Right forelimb (tissue), 1 donor: ENCODE measurements around the gene PSMB10.
A peak's percentile ranks its signal among the peaks of the same experiment; 100 is the strongest.
"Not testable (repeated sequence)": the region's sequence is repeated elsewhere in the genome, so short reads cannot be mapped to it uniquely, and the experiment has no call there.

ENCODE experiments used
- DNase-seq: peaks from one replicate; pipeline ENCODE4 v3.0.0-alpha.2; 2018

The PSMB10 gene

DNA sequence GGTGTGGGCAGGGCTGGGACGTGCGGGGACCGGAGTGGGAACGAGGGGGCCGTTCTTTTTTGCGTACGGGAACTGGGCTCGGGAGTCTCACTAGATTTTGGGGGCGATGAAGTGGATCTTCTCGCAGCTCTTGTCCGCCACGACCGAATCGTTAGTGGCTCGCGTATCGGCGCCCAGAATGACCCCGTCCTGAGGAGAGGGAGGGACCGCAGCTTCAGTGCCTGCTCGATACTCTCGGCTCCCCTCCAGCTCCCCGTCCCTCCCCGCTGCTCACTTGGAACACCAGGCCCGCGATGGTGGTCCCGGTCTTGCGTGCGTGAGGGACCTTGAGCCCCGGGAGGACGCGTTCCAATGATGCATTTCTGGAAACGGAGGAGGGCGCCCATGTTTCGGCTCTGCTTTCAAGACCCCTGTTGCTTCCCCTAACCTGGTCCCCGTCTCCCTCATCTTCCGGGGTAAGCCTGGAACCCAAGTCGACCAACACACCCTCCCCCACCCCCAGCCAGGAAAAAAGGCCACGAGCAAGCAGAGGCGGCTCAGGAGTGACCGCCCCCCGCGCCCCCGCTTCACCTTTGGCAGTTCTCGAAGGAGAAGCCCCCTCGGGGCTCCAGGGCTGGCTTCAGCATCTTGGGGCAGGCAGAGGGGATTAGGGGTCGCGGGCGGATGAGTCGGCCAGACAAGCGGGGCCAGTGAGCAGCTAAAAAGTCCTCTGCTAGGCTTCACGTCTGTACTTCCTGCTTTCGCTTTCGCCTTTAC, at the start of gene PSMB10:
PSMB10 (minus strand) TSS at position 727 of the 756 bp plus-strand sequence; CDS start at position 626, 101 bp downstream.
- DNase-seq = peak; percentile 75

DNA sequence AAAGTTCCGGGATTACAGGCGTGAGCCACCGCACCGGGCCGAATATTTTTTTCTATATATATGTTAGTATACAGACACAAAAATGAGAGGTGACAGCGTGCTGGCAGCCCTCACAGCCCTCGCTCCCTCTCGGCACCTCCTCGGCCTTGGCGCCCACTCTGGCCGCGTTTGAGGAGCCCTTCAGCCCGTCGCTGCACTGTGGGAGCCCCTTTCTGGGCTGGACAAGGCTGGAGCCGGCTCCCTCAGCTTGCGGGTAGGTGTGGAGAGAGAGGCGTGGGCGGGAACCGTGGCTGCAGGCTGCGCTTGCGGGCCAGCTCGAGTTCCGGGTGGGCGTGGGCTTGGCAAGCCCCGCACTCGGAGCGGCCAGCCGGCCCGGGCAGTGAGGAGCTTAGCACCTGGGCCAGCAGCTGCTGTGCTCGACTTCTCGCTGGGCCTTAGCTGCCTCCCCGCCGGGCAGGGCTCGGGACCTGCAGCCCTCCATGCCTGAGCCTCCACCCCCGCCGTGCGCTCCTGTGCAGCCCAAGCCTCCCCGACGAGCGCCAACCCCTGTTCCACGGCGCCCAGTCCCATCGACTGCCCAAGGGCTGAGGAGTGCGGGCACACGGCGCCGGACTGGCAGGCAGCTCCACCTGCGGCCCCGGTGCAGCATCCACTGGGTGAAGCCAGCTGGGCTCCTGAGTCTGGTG, 45.5 kb upstream of the PSMB10 start:
- DNase-seq = no peak

DNA sequence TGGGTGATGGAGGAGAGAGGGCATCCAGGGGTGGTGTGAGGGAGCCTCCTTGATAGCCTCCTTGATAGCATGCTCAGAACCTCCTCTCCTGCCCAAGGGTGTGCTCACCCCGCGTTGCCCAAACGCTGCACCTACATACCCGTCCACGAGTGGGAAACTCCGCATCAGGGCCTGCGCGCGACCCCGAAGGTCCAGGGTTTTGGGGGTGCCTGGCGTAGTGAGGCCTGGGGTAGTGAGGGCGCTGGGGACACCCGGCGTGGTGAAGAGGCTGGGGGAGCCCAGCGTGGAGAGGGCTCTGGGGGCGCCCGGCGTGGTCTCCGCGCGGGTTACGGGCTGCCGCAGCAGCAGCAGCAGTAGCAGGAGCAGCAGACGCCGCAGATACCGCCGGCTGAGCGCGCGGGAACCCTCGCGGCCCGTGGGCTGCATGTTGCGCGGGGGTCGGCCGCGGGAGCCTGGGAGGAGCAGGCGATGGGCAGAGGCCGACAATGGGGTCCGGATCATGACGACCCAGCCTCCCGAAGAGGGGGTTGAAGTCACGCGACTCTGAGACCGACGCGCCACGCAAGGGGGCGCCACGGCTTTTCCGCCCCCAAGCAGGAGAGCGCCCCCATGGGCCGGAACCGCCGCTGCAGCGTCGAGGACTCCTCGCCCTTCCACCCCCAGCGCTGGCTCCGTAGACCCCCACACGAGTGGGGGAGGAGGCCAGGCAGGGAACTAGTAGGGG, 43.5 kb upstream of the PSMB10 start, which contains the start of gene DPEP3:
DPEP3 (minus strand) TSS at position 545 of the 724 bp plus-strand sequence; CDS start at position 426, 119 bp downstream.
- no peak for DNase-seq

DNA sequence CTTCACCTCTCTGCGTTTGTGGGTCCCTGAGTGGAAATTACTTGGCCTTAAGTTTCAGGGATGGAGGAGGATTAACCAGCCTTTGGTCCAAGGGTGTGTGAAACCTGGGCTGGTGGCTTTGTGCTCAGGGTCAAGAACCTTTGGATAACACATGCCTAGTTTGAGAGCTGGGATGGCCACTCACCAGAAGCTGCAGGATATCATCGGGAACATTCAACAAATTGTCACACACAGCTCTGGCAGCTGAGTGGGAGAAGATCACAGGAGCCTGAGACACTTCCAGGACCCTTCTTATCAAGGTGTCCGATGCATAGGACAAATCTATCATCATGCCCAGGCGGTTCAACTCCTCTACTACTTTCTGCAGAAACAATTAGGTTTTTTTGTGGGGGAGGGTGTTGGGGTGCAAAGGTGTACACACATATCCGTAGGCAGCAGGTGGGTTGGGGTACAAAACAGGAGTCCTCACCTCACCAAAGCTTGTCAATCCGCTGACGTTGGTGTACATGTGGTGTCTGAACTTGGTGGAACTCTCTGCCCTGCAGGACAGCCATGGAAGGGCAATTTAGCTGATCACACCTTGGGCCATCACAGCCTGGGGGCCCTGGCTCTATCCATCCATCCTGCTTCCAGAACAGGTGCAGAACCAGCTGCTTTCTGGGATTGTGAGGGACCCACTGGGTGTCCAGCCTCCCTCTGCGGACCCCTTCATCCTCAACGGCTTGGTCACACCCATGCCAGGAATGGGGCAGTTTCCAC, 41.0 kb upstream of the PSMB10 start:
- DNase-seq = no peak

DNA sequence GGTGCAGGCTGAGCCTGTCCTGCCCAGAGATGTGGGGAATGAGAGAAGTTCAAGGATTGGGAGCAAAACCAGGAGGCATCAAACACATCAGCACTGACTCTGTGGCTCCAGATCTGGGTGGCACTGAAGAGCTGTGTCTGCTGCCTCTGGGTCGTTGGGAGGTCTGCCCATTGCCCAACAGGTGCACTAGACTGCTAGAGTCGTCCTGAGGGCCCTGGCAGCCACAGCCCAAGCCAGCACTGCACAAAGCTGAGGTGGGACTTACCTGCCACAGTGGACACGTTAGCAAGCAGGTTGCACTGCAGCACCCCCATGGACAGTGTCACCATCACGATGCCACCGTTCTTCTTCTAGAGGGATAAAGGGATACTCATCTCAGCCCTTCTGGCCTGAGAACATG, 40.4 kb upstream of the PSMB10 start:
- no peak for DNase-seq

DNA sequence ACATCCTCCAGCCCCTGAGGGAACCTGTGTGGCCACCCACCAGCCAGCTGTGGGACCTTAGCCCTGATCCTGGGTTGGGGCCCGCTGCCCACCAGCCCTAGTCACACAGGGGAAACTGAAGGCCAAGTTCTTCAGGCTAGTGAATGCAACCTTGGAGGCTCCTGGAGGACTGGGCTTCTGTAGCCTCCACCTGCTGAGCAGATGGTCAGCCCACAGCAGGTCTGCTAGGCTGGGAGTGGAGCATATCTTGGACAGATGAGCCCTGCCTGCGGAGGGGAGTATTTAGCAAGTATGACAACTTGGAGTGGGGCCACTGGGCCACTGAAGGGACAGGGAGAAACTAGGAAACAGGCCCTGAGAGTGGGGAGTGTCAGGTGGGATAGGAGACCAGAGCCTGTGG, 39.6 kb upstream of the PSMB10 start:
- no peak for DNase-seq

DNA sequence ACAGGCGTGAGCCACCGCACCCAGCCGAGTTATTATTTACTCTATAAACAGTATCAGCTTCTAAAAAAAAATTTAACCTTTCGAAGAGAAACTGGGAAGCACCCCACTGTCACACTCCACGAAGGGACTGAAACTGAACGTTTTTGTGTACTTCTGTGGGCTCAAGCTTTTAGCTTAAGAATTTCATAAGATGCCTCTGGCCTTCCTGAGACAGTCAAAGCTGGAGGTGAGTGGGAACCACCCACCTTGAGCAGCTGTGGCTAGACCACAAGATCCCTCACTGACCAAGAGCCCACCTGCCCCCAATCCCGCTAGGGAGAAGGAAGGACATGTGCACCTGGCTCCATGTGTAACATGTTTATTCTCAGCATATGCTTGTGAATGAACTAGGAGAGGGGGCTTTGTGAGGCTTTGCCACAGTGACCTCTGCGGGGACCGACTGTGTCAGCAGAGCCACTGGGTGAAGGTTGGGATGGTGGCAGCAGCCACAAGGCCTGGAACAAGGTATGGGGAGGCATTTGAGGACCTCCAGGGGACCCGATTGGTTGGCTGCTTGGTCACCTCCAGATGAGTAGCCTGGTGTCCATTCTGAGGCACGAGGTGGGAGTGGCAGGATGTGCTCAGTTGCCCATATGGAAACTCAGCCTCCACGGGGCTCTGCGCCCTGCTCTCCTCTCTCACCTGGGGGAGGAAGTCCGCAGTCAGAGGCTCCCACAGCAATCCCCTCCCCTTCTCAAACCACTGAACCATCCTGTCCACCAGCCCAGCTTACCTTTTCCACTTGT, 38.9 kb upstream of the PSMB10 start:
- DNase-seq = no peak

DNA sequence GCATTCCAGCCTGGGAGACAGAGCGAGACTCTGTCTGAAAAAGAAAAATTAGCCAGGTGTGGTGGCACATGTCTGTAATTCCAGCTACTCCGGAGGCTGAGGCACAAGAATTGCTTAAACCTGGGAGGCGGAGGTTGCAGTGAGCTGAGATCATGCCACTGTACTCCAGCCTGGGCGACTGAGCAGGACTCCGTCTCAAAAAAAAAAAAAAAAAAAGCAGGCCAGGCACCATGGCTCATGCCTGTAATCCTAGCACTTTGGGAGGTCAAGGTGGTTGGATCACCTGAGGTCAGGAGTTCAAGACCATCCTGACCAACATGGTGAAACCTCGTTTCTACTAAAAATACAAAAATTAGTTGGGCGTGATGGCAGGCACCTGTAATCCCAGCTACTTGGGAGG, 35.6 kb upstream of the PSMB10 start:
- not testable (repeated sequence) for DNase-seq

DNA sequence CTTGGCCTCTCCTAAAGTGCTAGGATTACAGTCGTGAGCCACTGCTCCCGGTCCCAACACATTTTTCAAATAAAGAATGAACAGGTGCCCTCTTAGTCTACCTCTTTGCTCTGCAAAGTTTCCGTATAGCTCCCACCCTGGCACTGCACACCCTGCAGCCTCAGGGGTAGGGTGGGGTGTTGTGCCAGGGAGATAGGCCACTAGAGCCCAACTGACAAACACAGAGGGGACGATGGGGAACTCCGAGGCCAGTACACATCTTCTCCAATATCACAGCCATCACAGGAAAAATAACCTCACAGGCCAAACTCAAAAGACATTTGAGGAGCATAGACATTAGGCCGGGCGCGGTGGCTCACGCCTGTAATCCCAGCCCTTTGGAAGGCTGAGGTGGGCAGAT, 34.5 kb upstream of the PSMB10 start:
- no peak for DNase-seq

DNA sequence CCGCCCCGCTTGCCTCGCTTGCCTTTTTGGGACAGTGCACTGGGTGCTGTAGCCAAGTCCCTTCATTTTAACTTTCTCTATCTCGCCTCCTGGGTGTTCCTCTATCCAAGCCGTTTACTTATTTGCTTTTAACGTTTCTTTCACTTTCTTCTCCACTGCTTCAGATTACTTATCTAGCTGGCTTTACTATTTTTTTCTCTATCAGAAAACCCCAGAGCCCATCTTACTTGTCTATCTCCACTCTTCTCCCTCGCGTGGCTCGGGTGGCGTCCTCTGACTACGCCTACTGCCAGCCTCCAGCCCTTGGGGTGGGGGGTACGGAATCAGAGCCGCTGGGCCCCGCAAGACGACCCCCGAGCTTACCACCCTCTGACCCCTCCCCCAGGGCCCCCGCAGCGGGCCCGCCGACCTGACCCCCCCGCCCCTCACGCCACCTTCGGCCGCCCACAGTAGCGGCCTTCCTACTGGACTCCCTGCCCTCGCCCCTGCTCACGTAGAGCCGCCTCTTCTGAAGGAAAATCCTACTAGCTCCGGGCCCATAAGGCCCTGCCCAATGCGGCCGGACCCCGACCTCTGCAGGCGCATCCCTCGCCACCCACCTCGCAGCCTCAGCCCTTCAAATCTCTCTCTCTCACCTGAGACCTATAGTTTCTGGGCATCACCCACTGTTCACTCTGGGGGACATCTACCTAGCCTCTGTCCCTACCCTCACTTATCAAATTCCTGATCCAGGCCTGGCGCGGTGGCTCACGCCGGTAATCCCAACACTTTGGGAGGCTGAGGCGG, 32.8 kb upstream of the PSMB10 start:
- no peak for DNase-seq

DNA sequence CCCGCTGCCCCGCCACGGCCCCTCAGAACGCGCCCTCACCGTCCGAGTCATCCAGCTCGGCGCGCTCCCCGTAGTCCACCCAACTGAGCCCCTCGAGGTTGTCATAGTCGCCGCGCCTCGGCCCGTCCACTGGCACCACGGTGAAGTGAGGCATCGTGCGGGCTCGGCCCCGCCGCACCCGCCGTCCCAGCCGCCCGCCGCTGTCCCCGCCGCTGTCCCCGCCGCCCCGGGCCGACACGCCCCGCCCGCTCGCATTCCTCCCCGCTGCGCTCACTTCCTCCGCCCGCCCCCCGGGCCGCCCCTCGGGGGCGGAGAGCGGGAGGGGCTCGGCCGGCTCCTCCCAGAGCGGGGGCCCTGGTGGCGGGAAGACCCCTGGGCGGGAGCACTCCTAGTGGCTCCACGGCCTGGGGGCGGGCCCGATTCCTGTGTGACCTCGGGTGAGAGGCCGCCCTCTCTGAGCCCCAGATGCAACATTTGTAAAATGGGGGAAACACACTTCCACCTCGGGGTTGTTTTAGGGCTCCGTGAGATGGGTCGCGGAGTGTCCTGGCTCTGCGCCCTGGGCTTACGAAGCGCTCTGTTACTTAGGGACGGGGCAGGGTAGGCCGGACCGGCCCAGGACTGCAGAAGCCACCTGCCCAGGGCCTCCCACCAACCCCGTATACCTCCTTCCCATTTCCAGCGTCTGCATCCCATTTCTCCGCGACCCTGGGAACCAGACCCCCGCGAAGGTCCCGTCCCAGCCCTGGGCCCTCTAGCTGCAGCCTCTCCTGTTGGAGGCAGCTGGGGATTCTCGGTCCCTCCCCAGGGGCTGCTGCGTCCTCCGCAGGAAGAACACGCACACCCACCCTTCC, 32.0 kb upstream of the PSMB10 start, which contains the start of gene SLC12A4:
SLC12A4 (minus strand) TSS at position 238 of the 854 bp plus-strand sequence; CDS start at position 154, 84 bp downstream.
- peak; percentile 95 for DNase-seq

DNA sequence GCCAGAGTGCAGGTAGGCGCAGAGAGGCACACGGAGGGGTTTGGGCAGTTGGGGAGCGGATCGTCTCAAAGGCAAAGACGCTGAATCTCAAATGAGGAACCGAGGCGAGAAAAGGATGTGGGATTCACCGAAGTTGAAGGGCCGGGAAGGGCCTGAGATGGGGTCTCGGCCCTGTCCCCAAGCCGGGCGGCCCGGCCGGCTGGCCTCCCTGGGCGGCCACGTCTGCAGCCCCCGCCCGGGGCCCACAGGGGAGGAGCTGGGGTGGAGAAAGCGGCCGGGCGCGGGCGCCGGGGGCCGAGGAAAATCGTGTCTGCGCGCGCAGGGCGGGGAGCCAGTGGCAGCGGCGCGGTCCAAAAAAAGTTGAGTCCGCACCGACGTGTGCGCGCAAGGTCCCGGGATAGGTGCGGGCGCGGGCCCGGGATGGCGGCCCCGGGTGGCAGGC, 31.3 kb upstream of the PSMB10 start:
- DNase-seq = peak; percentile 81

DNA sequence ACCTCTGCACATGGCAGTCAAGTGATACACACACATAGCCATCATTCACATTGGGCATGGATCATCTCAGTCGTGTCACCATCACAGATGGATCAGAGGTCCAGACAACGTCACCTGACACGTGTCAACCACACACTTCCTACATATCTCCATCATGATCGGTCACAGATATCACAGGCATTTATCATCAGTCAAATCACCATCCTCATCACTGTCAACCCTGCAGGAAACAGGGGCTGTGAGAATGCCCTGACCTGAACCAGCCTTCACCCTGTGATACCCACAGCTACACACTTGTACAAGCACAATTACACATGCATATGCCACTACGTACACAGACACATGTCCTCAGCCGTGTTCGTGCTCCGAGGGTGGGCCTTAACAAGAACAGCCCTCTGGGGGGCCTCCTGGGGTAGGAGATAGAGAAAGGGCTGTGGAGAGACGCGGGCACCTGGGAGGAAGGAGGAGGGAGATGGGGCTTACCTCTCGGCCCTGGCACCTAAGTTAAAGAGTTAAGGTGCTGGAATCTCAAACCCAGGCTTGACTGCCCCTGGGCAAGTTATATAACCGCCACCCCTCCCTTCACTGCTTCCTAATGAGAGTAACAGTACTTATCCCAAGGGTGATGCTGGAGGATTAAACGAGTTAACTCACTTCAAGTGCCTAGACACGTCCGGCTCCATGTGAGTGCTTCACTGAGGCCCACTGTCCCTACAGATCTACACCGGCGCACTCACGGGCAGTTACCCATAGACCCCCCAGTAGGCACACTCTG, 30.7 kb upstream of the PSMB10 start:
- no peak for DNase-seq

DNA sequence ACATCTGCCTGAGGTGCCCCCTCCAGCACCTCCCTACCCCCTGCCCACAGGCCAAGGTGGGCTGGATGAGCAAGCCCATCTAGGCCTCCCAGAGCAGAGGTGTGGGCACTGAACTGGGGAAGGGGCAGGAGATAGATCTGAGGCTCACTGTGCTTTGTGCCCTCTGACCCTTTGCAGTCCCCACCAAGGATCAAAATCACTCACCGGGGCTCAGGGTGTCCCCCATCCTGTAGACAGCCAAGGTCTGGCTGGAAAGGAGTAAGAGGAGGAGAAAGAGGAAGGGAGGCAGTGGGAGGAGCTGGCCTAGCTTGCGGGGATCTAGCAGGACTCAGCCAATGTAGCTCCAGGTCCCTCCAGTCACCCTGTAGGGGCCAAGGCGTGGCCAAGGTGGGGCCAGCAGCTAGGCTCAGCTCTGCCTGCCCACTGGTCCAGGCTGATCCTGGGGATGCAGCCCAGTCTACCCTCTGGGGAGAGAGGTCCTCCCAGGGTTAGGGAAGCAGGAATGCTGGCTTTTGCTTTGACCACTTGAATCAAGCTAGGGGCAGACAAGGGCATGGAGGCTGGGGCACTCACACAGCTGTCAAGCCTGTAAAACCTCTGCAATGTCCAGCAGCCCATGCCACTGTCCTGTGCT, 30.0 kb upstream of the PSMB10 start:
- DNase-seq = no peak

DNA sequence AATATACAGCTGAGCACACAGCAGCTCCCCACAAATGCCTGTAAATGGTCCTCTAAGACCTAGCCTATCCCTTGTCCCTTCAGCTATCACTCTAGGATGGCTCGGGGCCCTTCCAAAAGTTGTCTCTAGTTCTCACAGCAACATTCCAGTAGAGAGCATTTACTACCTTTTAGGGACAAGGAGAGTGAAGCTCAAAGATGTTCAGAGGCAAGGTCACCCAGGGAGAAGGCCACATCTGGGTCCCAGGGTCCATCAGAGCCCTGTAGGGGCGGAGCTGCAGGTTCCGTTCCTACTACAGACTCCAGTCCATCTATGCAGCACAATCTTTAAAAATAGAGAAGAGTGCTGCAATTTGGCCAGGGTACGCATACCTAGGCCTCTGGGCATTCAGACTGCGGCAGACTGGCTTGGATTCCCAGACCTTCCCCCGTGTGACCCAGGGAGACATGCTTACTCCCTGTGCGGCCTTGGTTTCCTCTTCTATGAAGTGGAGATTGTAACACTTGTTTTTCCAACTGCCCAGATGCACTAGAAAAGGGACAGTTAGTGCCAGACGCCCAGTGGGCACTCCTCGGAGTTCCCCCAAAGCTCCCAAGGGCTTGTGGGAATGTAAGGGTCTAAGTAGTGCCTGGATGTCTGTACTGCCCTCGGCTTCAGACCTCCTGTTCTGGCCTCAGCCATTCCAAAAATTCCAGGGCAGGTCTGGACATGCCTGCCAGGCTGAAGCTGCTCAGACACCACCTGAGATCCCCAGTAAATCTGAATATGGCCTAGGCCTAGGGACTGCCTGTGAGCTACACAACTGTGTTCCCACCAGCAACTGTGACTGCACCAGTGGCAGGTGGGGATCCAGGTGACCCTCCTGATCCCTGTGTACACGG, 29.3 kb upstream of the PSMB10 start:
- no peak for DNase-seq

DNA sequence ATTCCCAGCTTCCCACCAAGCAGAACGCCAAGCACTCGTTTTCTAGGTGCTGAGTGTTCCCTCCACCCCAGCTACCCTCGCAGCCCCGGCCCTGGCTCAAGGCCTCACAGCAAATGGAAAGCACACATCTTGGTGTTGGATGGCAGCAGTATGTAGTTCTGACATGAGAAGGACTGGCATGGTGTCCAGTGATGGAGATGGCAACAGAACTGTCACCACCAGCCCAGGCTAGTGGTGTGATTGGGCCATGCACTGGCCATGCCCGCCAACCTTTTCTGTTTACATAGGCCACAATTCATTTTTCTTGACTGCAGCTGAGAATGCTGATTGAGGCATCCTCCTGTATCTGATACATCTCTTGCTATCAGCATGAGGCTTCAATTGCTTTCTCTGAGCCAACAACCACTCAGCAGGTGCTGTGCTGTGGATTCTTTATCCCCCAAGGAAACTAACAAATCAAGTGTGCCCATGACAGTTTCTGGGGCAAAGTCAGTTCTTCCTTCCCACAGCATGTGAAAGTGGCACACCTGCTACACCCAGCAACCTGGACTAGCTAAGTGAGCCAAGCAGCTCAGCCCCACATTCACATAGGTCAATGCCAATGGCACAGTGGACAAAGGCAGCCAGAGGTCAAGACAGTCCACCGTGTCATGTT, 28.0 kb upstream of the PSMB10 start:
- no peak for DNase-seq
